Mucosa of rectum (tissue), 2 donors: ENCODE data around the gene STAC3.

ENCODE experiments used
- H3K27ac ChIP-seq, 2 donors: one replicate each; pipeline ENCODE4 v1.7.0; 2013; ENCODE audit warnings: inconsistent platforms in 2 of 2, low read depth in 2 of 2, low read length in 2 of 2
- H3K27me3 ChIP-seq, 2 donors: one replicate each; pipeline ENCODE4 v1.7.0; 2013; ENCODE audit warnings: low read length in 2 of 2; ENCODE audit not compliant: control insufficient read depth in 2 of 2, insufficient read depth in 2 of 2
- H3K36me3 ChIP-seq, 2 donors: one replicate each; pipeline ENCODE4 v1.7.0; 2013; ENCODE audit warnings: low read length in 2 of 2; ENCODE audit not compliant: control insufficient read depth in 2 of 2, insufficient read depth in 2 of 2
- H3K4me1 ChIP-seq, 2 donors: one replicate each; pipeline ENCODE4 v1.7.0; 2013; ENCODE audit warnings: low read length in 2 of 2, mild to moderate bottlenecking in 1 of 2; ENCODE audit not compliant: control insufficient read depth in 2 of 2, insufficient read depth in 2 of 2
- H3K4me3 ChIP-seq, 2 donors: one replicate each; pipeline ENCODE4 v1.7.0; 2013; ENCODE audit warnings: low read length in 2 of 2
- H3K9ac ChIP-seq, 2 donors: one replicate each; pipeline ENCODE4 v1.7.0; 2013; ENCODE audit warnings: low read length in 2 of 2, low read depth in 1 of 2, mild to moderate bottlenecking in 1 of 2
- H3K9me3 ChIP-seq, 2 donors: one replicate each; pipeline ENCODE4 v1.7.0; 2013; ENCODE audit warnings: low read length in 2 of 2; ENCODE audit not compliant: control insufficient read depth in 2 of 2
- donor health status: healthy.
- donor health status: Normal muscosa, but diverticular disease.

STAC3 gene

GRCh38 chr12:57203791-57204190 lies 47.2 kb downstream of the STAC3 start:
- Histone ChIP-seq H3K9me3 (no peaks in the 10 kb centered on the region), H3K4me1 (no peaks in the 10 kb centered on the region), H3K36me3 (peaks cover 69 to 80% of the 10 kb centered on the region in 2 donors), H3K27me3 (no peaks in the 10 kb centered on the region), H3K4me3 (no peak overlapping the region), H3K9ac (no peak overlapping the region), H3K27ac (no peak overlapping the region)

GRCh38 chr12:57203201-57203600 lies 47.8 kb downstream of the STAC3 start:
- H3K9me3 ChIP-seq = no peaks in the 10 kb centered on the region
- H3K4me3 ChIP-seq = no peak overlapping the region
- H3K36me3 ChIP-seq = peaks cover 72 to 81% of the 10 kb centered on the region in 2 donors

GRCh38 chr12:57202321-57202720 lies 48.7 kb downstream of the STAC3 start:
- Histone ChIP-seq H3K27me3 (no peaks in the 10 kb centered on the region), H3K36me3 (peaks cover 77 to 83% of the 10 kb centered on the region in 2 donors), H3K9ac (no peak overlapping the region), H3K4me3 (no peak overlapping the region), H3K27ac (no peak overlapping the region), H3K4me1 (no peaks in the 10 kb centered on the region), H3K9me3 (no peaks in the 10 kb centered on the region)

More at GRCh38 chr12:57203201-57203600, 47.8 kb downstream of the STAC3 start:
- H3K9ac ChIP-seq = no peak overlapping the region
- H3K27ac ChIP-seq = no peak overlapping the region
- H3K4me1 ChIP-seq = no peaks in the 10 kb centered on the region
- no peaks in the 10 kb centered on the region for H3K27me3 ChIP-seq

- H3K9me3 ChIP-seq = no peaks in the 10 kb centered on the region
- H3K27ac ChIP-seq = no peak overlapping the region
- no peaks in the 10 kb centered on the region for H3K4me1 ChIP-seq
- no peak overlapping the region for H3K4me3 ChIP-seq
- H3K36me3 ChIP-seq = peaks cover 82 to 88% of the 10 kb centered on the region in 2 donors
- H3K9ac ChIP-seq = no peak overlapping the region
- no peaks in the 10 kb centered on the region for H3K27me3 ChIP-seq
Observed at GRCh38 chr12:57201631-57202030, 49.4 kb downstream of the STAC3 start.

- Histone ChIP-seq H3K9me3 (no peaks in the 10 kb centered on the region), H3K27me3 (no peaks in the 10 kb centered on the region), H3K4me3 (no peak overlapping the region), H3K36me3 (peaks cover 80 to 88% of the 10 kb centered on the region in 2 donors), H3K27ac (no peak overlapping the region), H3K4me1 (no peaks in the 10 kb centered on the region), H3K9ac (no peak overlapping the region)
Observed at GRCh38 chr12:57201219-57201618, 49.8 kb downstream of the STAC3 start.

GRCh38 chr12:57200497-57200896 lies 50.5 kb downstream of the STAC3 start:
- H3K9ac ChIP-seq = no peak overlapping the region
- no peak overlapping the region for H3K27ac ChIP-seq
- peaks cover 79 to 87% of the 10 kb centered on the region in 2 donors for H3K36me3 ChIP-seq

GRCh38 chr12:57199191-57199590 lies 51.8 kb downstream of the STAC3 start:
- Histone ChIP-seq H3K36me3 (peaks cover 78 to 90% of the 10 kb centered on the region in 2 donors), H3K4me1 (no peaks in the 10 kb centered on the region), H3K9ac (no peak overlapping the region), H3K27me3 (no peaks in the 10 kb centered on the region), H3K9me3 (no peaks in the 10 kb centered on the region), H3K27ac (no peak overlapping the region), H3K4me3 (no peak overlapping the region)

More at GRCh38 chr12:57200497-57200896, 50.5 kb downstream of the STAC3 start:
- H3K27me3 ChIP-seq = no peaks in the 10 kb centered on the region
- H3K9me3 ChIP-seq = no peaks in the 10 kb centered on the region
- H3K4me1 ChIP-seq = no peaks in the 10 kb centered on the region
- H3K4me3 ChIP-seq = no peak overlapping the region

- Histone ChIP-seq H3K4me1 (no peaks in the 10 kb centered on the region), H3K9ac (no peak overlapping the region), H3K4me3 (no peak overlapping the region), H3K27ac (no peak overlapping the region), H3K36me3 (peaks cover 79 to 90% of the 10 kb centered on the region in 2 donors), H3K9me3 (no peaks in the 10 kb centered on the region), H3K27me3 (no peaks in the 10 kb centered on the region)
Observed at GRCh38 chr12:57198329-57198728, 52.7 kb downstream of the STAC3 start.

GRCh38 chr12:57196956-57197355 lies 54.0 kb downstream of the STAC3 start:
- no peak overlapping the region for H3K4me3 ChIP-seq
- no peak overlapping the region for H3K27ac ChIP-seq
- no peak overlapping the region for H3K9ac ChIP-seq
- H3K36me3 ChIP-seq = peaks cover 80 to 90% of the 10 kb centered on the region in 2 donors
- no peaks in the 10 kb centered on the region for H3K27me3 ChIP-seq
- no peaks in the 10 kb centered on the region for H3K4me1 ChIP-seq
- H3K9me3 ChIP-seq = no peaks in the 10 kb centered on the region

GRCh38 chr12:57196439-57196838 lies 54.5 kb downstream of the STAC3 start:
- no peaks in the 10 kb centered on the region for H3K27me3 ChIP-seq
- H3K27ac ChIP-seq = no peak overlapping the region
- no peaks in the 10 kb centered on the region for H3K4me1 ChIP-seq
- H3K9me3 ChIP-seq = no peaks in the 10 kb centered on the region
- H3K9ac ChIP-seq = no peak overlapping the region
- no peak overlapping the region for H3K4me3 ChIP-seq
- H3K36me3 ChIP-seq = peaks cover 80 to 90% of the 10 kb centered on the region in 2 donors
